ENCODE data around the gene CADPS2.

CADPS2 gene

DNA sequence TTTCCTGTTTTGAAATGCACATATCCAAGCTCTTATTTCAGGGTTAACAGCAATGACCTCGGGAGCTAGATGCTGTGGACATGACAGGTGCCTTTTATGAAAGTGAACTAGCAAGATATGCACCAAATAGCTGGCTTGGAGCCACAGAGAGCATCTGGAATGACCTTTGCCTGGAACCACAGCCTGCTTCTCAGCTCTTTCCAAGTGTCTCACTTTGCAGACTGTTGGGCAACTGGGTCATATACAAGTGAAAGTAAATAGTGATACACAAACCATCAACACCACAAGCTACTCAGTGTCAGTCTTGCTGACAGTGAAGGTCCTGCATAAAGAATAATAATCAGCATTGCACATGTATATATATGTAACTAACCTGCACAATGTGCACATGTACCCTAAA is 370.9 kb downstream of the CADPS2 start:
- DNase-seq = no peak

DNA sequence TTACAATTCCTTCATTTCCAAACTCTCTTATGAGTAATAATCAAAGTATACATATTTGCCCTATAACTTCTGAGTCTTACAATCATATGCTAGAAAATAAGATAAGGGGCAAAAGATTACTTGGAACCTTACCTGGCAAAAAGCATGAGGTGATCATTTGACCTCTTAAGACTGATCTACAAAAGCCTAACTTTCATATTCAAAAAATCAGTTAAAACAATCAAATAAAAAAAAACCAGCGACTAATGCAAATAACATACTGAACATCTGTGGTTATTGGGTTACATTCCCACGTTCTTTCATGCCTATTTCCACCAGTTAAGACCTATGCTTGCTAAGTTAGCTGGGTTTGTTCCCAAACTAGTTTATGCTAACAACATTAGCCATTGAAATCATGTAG is 375.0 kb downstream of the CADPS2 start:
- DNase-seq = no peak

DNA sequence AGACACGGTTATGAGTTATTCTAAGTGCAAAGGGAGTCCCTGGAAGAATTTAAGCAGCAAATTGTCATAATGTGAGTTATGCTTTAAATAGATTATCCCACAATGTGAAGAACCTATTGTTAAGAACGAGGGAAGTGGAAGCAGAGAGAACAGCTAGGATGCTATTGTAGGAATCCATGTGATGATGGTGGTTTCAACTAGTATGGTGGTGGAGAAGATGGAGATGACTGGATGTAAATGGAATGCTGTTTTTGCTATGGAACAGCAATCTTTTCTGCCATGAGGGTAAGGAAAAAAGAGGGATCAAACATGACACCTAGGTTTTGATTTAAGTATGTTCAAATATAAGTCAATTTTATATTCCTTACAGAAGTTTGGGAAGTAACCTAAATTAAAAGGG is 378.7 kb downstream of the CADPS2 start:
- DNase-seq = no peak

DNA sequence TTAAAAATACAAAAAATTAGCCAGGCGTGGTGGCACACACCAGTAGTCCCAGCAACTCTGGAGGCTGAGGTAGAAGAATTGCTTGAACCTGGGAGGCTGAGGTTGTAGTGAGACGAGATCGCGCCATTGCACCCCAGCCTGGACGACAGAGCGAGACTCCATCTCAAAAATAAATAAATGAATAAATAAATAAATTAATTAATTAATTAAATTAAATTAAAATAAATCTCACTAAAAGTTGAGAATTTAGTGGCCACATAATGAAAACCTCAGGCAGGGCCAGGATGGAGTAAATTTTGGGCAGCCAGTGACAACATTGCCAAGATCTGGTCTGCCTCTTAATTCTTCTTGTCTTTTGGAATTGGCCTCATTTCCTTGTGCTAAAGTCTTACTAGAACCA is 394.3 kb downstream of the CADPS2 start:
- no peak for DNase-seq

DNA sequence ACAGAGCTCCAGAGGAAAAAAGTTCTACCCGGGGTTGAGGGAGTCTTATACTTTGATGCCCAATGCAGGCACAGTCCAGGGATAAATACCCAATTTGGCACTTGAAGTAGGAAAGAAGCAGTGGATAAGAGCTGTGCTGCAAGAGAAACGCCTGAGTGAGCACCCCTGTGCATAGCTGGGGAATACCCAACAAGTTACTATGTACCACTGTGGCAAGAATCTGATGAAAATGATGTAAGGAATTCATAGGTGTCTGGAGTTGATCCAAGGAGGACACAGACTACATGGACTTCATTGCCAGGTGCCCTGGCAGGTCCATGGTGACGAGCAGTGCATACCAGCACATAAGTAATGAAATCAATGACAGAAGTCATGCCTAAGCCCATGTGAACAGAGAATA is 398.0 kb downstream of the CADPS2 start:
- no peak for DNase-seq

DNA sequence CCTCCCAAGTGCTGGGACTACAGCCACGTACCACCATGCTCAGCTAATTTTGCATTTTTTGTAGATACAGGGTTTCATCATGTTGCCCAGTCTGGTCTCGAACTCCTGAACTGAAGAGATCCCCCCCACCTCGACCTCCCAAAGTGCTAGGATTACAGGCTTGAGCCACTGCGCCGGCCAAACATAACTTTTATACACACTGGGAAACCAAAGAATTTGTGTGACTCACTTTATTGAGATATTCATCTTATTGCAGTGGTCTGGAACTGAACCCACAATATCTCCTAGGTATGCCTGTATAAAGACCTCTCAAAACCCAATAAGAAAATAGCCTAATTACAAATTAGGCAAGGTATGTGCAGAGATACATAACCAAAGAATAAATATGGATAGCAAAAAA is 399.1 kb downstream of the CADPS2 start:
- DNase-seq = no peak

DNA sequence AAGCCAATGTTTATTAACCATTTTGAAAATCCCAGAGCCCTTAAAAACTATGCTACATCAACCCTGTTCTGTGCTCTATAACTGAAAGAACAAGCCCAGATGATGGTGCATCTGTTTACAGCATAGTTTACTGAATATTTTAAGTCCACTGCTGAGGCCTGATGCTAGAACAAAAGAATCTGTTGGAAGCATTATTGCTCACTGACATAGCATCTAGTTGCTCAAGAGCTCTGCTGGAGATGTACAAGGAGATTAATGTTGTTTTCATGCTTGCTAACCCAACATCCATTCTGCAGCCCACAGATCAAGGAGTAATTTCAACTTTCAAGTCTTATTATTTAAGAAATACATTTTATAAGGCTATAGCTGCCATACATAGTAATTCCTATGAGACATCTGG is 400.4 kb downstream of the CADPS2 start:
- DNase-seq = no peak

DNA sequence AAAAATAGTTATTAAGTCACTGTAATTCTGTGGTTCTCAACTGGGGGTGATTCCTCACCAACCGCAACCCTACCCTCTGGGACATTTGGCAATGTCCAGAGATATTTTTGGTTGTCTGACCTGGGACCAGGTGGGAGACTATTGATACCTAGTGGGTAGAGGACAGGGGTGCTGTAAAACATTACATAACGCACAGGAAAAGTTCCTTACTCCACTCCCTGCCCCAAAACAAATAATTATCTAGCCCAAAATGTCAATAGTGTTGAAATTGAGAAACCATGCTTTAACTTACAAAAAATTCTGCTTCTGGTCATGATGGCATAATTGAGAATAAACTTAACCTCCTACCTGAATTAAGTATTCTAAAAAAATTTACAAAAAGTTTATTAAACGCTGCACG is 404.0 kb downstream of the CADPS2 start:
- no peak for DNase-seq

DNA sequence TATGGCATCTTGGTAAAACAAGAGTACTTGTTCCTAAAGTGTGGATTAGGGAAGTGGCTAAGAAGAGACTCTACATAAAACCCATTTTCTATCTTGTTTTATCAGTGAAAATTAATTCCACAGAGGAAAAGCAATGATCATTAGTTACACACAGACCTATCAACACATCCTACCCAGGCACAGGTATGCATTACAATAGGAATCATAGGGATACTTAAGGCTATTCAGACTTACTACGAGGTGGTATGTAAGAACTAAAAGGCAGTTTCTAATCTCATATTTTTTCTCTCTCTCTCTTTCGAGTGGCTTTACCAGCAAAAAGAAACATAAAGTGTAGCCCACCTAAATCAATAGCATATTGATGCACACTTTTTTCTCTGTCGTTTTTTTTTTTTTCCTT is 415.4 kb downstream of the CADPS2 start:
- DNase-seq = no peak

DNA sequence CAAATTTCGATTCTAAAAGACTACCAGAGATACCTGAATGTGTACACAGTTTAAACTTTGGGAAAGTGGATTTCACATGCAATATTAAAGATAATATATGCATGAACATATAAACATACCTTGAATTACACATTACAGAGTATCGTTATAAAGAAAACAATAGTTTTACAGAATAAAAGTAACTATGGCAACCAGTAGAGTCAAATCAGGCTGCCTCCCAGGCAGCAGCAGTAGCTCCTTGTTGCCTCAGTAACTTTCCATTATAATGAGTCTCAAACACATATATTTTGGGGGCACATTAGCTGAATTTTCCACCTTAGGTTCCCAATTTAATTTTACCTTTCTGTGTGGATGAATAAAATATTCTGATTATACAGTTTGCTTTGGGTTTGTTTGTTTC is 417.3 kb downstream of the CADPS2 start:
- no peak for DNase-seq

DNA sequence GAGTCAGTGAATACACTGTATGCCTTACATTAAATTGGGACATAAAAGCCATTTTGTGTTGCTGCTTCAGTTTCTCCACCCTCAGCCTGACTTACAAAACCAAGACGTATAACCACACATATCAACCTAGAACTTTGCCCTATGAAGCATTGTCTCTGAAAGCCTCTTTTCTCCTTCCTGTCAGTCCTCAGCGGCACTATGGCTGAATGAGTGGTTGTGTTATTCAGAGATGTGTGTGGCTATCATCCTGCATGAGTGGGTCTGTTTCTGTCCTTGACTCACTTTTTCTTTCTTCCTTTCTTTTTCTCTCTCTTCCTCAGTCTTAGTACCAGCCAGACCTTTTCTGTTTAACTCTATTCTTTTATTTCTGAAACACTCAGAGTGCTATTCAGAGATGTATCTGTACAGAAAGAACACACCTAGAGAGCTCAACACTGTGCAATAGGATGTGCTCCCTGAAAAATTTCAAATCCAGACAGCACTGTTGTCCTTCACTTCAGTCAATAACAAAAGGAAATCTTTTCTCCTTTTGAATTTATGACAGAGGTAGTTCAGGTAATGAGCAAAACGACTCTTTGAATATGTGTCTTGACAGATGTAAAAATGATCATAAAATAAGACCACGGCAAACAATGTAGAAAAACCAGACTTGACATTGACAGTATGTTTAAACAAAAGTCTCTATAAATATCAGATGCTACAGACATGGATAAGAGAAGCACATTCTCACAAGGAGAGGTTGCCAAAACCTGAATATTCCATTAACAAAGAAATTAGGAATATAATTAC is 418.4 kb downstream of the CADPS2 start:
- DNase-seq = no peak

DNA sequence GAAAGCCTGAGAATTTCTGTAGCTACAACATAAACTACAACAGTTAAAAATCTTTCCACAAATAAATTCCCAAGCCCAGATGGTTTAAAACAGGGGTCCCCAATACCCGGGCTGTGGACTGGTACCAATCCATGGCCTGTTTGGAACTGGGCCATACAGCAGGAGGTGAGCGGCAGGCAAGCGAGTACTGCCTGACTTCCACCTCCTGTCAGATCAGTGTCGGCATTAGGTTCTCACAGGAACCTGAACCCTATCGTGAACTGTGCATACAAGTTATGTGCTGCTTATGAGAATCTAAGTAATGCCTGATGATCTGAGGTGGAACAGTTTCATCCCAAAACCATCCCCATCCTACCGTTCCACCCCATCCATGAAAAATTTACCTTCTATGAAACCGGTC is 421.0 kb downstream of the CADPS2 start:
- DNase-seq = no peak

DNA sequence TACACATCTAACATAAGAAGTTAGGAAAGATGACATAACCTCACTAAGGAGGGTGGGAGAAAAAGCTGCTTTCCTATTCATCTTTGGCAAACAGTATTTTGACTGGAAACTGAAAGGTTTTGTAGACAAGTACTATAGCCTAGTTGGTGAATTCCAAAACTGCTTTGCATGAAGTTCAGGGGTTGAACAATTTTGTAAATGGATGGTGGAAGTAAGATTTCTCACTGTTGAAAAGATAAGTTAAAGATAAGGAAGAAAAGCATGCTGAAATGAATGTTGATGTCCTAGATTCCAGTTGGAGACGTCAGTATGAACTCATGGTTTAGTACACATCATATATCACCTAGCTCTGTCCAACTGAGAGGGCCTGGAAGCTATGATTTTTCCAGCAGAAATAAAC is 422.6 kb downstream of the CADPS2 start:
- no peak for DNase-seq

DNA sequence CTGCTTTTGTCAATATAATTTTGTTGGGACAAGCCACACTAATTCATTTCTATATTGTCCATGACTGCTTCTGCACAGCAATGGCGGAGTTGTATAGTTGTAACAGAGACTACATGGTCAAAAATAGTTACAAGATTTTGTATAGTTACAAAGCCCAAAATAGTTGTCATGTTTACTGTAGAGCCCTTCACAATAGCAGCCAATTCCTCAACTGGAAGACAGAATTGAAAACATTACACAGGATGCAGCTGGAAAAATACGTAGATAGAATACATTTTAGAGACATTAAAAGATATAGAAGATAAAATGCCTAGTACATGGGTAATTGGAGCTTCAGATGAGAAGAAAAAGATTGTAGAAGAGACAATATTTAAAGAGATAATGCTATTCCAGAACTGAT is 425.3 kb downstream of the CADPS2 start:
- DNase-seq = no peak

DNA sequence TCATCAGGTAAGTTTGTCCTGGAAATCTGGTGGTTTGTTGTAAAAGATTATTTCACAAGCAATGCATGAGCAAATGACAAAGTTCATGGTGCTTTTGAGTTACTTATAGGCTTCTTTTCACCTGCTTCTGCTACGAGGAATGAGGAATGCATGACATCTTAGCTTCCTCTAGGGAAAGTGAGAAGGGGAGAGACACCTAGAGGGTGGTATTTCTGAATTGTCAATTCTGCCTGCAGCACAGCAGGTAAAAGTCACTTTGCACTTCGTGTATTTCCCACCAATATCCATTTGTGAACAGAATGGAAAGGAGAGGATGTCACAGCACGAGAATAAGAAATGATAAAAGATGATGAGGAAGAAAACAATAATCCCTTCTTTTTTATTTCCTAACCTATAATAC is 428.3 kb downstream of the CADPS2 start:
- DNase-seq = no peak

DNA sequence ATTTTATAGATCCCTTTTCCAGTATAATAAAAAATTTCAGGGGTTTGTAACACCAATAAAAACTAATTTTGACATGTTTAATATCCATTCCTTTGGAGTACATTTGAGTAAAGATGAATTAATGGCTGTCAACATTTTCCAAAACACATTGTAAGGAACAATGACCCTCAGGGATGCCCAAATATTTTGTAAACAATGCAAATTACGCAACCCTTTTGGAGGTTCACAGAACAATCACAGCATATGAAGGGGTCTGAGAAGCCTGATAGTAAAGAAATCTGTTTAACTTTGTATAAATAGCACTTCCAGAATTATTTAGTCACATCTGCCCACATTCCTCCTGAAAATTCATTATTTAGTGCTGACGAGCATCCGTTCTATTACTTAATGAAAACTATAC is 428.9 kb downstream of the CADPS2 start:
- DNase-seq = no peak

DNA sequence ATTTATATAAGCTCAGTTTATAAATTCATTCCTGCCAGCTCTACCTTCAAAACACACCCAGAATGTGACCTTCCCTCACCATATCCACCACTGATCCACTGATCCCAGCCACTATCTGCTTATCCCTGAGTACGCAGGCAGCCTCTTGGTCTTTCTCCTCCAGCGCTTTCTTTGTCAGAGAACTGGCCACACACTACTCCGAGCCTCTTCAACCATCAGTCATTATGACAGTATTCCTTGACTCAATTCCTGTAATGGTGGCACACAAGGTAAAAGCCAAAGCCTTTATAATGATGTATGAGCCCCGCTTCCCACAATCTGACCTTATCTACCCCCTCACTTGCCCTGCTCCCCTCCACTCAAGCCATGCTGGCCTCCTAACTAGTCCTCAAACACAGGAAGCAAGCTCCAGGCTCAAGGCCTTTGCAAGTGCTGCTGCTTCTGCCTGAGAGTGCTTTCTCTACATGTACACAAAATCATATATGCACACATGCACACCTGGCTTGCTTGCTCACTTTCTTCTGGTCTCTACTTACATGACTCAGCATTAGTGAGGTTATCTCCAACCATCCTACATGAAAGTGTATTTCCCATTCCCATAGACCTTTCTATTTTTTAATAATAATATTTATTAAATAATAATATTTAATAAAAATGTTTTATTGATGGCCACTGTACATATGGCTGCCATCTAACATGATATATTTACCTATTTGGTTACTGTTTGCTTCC is 431.3 kb downstream of the CADPS2 start:
- DNase-seq = no peak

DNA sequence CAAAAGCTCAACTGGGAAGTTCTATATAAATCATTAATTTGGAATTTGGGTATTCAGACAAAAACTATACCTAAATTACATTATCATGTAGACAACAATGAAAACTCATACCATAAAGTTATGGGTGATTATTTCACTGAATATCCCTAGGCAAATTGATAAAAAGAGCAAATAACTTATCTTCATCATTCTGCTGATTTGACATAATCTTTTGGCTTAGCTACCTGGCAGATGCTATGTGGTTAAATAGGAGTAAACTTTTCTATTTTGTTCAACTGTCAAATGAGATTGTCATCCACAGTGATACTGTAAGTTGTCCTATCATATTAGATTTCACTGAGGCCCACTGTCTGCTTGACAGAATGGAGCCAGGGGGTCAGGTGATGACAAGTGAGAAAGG is 432.8 kb downstream of the CADPS2 start:
- no peak for DNase-seq

DNA sequence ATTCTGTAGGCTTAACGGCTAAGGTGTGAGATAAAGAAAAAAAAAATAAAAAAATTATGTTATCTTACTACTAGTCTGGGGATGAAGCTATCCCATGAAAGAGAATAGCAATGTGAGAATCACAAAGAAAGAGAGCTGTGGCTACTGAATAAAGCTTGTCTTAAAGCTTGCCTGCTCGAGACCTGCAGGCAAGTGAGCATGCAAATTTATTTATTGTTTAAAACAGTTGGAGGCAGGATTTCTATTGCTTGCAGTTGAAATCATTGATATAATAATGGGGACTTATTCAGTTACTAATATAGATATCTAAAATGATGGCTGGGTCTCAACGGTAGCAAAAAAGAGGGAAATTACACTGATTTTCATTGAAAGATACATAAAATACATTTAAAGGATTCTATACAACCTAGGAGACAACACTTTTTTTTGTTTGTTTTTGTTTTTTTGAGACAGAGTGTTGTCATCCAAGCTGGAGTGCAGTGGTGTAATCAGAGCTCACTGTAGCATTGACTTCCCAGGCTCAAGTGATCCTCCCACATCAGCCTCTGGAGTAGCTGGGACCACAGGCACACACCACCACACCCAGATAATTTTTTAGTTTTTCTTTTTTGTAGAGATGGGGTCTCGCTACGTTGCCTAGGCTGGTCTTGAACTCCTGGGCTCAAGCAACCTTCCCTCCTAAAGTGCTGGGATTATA is 437.2 kb downstream of the CADPS2 start:
- DNase-seq = no peak

DNA sequence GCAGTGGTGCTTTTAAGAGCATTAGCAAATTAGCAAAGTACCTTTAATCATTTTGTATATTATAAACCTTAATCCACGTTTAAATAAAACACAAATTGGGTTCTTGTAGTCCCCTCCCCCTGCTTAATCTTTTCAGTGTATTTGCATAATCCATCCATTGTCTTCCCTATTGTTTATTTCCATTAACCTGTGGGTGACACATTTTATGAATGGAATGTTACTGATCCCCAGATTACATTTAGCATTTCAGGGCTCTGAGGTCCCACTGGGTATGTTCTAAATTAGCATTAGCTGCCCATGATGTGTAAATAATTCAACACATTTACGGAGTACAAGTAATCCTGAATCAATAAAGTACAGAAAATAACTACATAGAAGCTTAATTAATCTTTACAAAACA is 443.3 kb downstream of the CADPS2 start:
- no peak for DNase-seq

DNA sequence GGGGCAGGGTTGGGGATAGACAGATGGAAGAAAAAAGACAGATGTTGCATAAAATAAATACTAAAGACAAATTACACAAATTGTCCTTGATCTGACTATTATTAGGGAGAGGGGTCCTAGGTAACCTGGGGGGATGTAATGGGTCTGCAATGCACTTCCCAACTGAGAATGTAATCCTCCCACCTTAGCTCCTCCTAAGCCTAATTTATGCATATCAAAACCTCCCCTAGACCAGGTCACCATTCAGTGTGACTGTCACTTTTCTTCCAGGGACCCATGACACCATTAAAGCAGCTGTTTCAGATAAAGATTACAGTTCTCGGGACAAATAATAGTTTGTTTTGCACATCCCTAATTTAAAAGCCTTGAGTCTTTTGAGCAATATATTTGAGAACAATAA is 447.8 kb downstream of the CADPS2 start:
- no peak for DNase-seq

DNA sequence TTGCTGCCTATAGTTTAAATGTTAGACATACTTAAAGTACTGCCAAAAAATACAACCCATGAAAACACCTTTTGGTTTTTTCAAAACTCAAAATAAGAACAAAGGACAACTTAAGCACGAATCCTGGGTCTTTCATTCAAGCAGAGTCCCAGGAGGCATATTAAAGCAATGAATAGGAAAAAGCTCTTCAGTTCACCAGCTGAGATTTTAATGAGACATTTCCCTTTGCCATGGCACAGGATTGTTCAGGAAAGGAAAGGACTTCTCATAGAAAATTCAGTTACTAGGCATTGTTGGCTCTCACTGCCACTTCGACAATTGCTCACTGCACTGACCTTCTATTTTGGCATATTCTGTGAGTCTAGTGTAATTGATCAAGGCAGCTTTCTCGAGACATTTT is 448.3 kb downstream of the CADPS2 start:
- DNase-seq = no peak

DNA sequence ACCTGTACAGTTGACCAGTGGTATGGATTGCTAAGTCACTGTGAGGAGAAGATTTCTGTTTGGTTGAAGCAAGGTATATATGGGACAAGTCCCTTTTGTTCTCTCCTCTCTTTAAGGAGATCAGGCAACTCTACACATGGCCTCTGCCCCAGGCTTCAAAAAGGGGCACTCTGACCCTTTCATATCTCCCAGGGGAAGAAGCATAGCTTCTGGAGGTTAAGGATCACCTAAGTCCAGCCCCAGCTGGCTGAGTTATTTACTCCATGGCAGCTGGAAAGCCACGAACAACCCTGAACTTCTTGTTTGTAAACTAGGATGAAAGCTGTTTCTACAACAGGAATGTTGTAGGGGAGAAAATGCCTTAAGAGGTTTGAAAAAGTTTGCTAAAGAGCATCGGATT is 452.5 kb downstream of the CADPS2 start:
- DNase-seq = no peak

DNA sequence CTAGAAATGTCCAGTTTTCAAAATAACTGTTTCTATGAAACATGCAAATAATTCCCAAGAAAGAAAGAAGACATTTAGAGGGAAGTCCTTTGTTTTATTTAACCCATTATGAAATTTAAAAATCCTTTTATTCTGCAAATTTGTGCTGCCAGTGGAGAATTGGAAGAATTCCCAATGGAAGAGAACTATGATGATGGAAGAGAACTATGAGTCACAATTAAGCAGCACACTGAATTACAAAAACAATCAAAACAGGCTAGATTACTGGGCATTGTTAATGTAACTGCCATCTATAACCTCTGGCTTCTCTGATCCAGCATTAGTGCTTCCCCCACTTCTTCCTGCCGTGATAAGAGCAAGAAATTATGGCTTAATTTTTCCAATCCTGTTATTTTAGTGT is 455.6 kb downstream of the CADPS2 start:
- DNase-seq = no peak

Measured in activated naive CD4-positive, alpha-beta T cell treated with Interleukin-2 at 50 U/mL for 16 hours (primary cell).